SK-N-MC (cell line): ENCODE data around the gene ZNF230.

Experiments
- DNase-seq: peaks from one replicate; pipeline ENCODE4 v3.0.0-alpha.2; 2011; ENCODE audit warnings: low read depth, low spot score
- H3K27ac ChIP-seq: fragments of 200-600 bp; sonication (generic); 2 replicates; pipeline ENCODE4 v1.5.1; 2016; ENCODE audit warnings: mixed run types
- H3K36me3 ChIP-seq: fragments of 200-600 bp; sonication (generic); 2 replicates; pipeline ENCODE4 v1.6.1; 2017; ENCODE audit warnings: antibody characterized with exemption, low read length, mixed read lengths; ENCODE audit not compliant: insufficient read depth
- H3K4me3 ChIP-seq: fragments of 200-600 bp; sonication (generic); 2 replicates; pipeline ENCODE4 v1.5.1; 2016
- H3K9ac ChIP-seq: fragments of 200-600 bp; sonication (generic); 2 replicates; pipeline ENCODE4 v1.8.0; 2017; ENCODE audit warnings: mixed run types, mixed read lengths; ENCODE audit not compliant: insufficient read length
- H3K9me3 ChIP-seq: fragments of 200-600 bp; sonication (generic); 2 replicates; pipeline ENCODE4 v1.6.1; 2017; ENCODE audit warnings: low read depth, mild to moderate bottlenecking, antibody characterized with exemption, low read length, moderate library complexity, mixed read lengths
- EZH2 ChIP-seq: fragments of 200-600 bp; sonication (generic); IDR thresholded peaks from one replicate; pipeline ENCODE4 v1.6.1; 2017; ENCODE audit warnings: antibody characterized with exemption
- FOXP2 ChIP-seq: optimal IDR thresholded peaks from 2 replicates; pipeline ENCODE3; 2011; ENCODE audit warnings: mild to moderate bottlenecking, moderate library complexity; ENCODE audit not compliant: insufficient read depth; ENCODE audit errors: extremely low read length, control extremely low read depth
- POLR2AphosphoS5 ChIP-seq: IDR thresholded peaks from 2 replicates; pipeline ENCODE4 v1.6.1; 2012; ENCODE audit warnings: mild to moderate bottlenecking, low read depth, low read length, borderline replicate concordance

Gene ZNF230

GRCh38 chr19:43984687-43985000 lies 18.1 kb upstream of the ZNF230 start:
- peak overlapping the region; percentile 97 for H3K4me3 ChIP-seq
- H3K36me3 ChIP-seq: peaks cover 14% of the 10 kb centered on the region
- no peak overlapping the region for H3K27ac ChIP-seq
- no peak for DNase-seq
- no peak for TF ChIP-seq FOXP2
- no peak for TF ChIP-seq EZH2
- peak overlapping the region; percentile 85 for H3K9ac ChIP-seq
- no peaks in the 10 kb centered on the region for H3K9me3 ChIP-seq

GRCh38 chr19:43997631-43998290 lies 5.0 kb upstream of the ZNF230 start:
- Histone ChIP-seq H3K36me3 (peaks cover 35% of the 10 kb centered on the region), H3K9ac (no peak overlapping the region), H3K27ac (no peak overlapping the region), H3K4me3 (no peak overlapping the region), H3K9me3 (no peaks in the 10 kb centered on the region)
- no peak for DNase-seq
- TF ChIP-seq EZH2 (no peak), FOXP2 (no peak), POLR2AphosphoS5 (no peak)

GRCh38 chr19:44002212-44002565 lies 568 bp upstream of the ZNF230 start:
- DNase-seq: no peak
- H3K9me3 ChIP-seq: no peaks in the 10 kb centered on the region
- H3K27ac ChIP-seq: no peak overlapping the region
- H3K9ac ChIP-seq: peak overlapping the region; percentile 78
- TF ChIP-seq POLR2AphosphoS5: no peak
- TF ChIP-seq FOXP2: no peak
- TF ChIP-seq EZH2: no peak
- H3K36me3 ChIP-seq: peaks cover 13% of the 10 kb centered on the region
- peak overlapping the region; percentile 83 for H3K4me3 ChIP-seq

DNA sequence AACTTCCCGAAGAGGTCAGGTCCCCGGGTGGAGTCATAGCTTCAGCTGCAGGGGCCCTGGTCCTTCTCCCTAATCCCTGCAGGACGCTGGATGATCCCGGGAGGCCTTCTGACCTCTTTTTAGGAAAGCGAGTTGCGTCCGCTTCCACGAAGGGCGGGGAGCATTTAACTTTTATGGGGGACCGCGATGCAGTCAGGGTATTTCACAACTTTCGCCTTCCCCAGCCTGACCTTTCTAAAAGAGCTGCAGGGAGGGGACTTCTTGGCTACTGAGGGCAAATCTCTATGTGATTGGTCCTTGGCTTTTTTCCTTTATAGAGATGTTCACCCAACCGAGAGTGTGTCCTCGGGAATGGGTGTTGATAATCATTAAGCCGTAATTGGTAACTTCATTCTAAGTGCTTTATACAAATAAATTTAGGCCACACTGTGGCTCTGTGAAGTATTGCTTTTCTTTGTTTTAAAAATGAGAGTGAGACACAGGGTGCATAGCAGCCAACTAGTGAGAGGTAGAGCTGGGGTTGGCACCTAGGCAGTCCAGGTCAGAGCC lies 778 bp downstream of the ZNF230 start:
- H3K9me3 ChIP-seq: no peaks in the 10 kb centered on the region
- peak overlapping the region; percentile 68 for H3K9ac ChIP-seq
- TF ChIP-seq EZH2: no peak
- peak overlapping the region; percentile 83 for H3K4me3 ChIP-seq
- no peak overlapping the region for H3K27ac ChIP-seq
- DNase-seq: no peak
- H3K36me3 ChIP-seq: peaks cover 26% of the 10 kb centered on the region

GRCh38 chr19:44005973-44006372 lies 3.2 kb downstream of the ZNF230 start:
- Histone ChIP-seq H3K9ac (no peak overlapping the region), H3K27ac (no peak overlapping the region), H3K36me3 (peaks cover 50% of the 10 kb centered on the region), H3K9me3 (peaks cover 11% of the 10 kb centered on the region), H3K4me3 (no peak overlapping the region)
- DNase-seq: no peak
- TF ChIP-seq FOXP2: no peak
- no peak for TF ChIP-seq POLR2AphosphoS5
- no peak for TF ChIP-seq EZH2

- H3K27ac ChIP-seq: no peak overlapping the region
- H3K4me3 ChIP-seq: no peak overlapping the region
- TF ChIP-seq FOXP2: no peak
- H3K9ac ChIP-seq: no peak overlapping the region
- no peak for DNase-seq
- H3K9me3 ChIP-seq: peaks cover 15% of the 10 kb centered on the region
- peaks cover 65% of the 10 kb centered on the region for H3K36me3 ChIP-seq
These were observed 4.7 kb downstream of the ZNF230 start for GRCh38 chr19:44007473-44007872.

DNA sequence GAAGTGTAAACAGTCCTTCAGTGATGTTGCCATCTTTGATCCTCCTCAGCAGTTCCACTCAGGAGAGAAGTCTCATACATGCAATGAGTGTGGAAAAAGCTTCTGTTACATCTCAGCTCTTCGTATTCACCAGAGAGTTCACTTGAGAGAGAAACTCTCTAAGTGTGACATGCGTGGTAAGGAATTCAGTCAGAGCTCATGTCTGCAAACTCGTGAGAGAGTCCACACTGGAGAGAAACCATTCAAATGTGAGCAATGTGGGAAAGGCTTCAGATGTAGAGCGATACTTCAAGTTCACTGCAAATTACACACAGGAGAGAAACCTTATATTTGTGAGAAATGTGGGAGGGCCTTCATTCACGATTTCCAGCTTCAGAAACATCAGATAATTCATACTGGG lies 7.7 kb downstream of the ZNF230 start:
- Histone ChIP-seq H3K36me3 (peaks cover 65% of the 10 kb centered on the region), H3K9me3 (peaks cover 15% of the 10 kb centered on the region)
- TF ChIP-seq EZH2 (no peak), POLR2AphosphoS5 (no peak), FOXP2 (no peak)

DNA sequence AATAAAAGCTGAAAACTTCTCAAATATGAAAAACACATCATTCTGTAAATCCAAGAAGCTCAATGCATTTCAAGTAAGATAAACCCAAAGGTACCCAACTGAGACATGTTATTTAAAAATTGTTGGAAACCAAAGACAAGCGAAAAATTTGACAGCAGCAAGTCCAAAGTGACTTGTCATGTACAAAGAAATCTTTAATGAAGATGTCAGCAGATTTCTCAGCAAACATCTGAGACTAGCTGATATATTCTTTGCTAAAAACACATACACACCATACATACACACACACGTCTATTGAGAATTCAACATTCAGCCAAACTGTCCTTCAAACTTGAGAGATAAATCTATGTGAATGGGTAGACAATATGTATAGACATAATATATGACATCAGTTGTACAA lies 16.7 kb downstream of the ZNF230 start:
- no peak for TF ChIP-seq POLR2AphosphoS5
- no peak overlapping the region for H3K9ac ChIP-seq
- no peaks in the 10 kb centered on the region; the same call in 1 of the 2 replicates for H3K9me3 ChIP-seq
- DNase-seq: no peak
- H3K4me3 ChIP-seq: no peak overlapping the region
- H3K27ac ChIP-seq: no peak overlapping the region
- H3K36me3 ChIP-seq: no peaks in the 10 kb centered on the region

More for the DNA sequence above, 7.7 kb downstream of the ZNF230 start:
- H3K27ac ChIP-seq: no peak overlapping the region
- H3K9ac ChIP-seq: no peak overlapping the region
- H3K4me3 ChIP-seq: no peak overlapping the region
- no peak for DNase-seq

GRCh38 chr19:44021221-44021620 lies 18.5 kb downstream of the ZNF230 start:
- Histone ChIP-seq H3K4me3 (no peak overlapping the region), H3K9me3 (no peaks in the 10 kb centered on the region; the same call in 1 of the 2 replicates), H3K9ac (no peak overlapping the region), H3K36me3 (no peaks in the 10 kb centered on the region), H3K27ac (no peak overlapping the region)
- no peak for DNase-seq
- TF ChIP-seq POLR2AphosphoS5: no peak
- TF ChIP-seq FOXP2: no peak
- TF ChIP-seq EZH2: no peak
